ENCODE results near the gene INTS7.

The INTS7 gene

GRCh38 chr1:211985556-211986264 is 49.6 kb downstream of the INTS7 start:
- no peak overlapping the region for H4K12ac ChIP-seq (ENCODE audit: low read depth, low read length)
- H3K9ac ChIP-seq (ENCODE audit: low read length): no peak overlapping the region
- H2AK5ac ChIP-seq (ENCODE audit: low read length): no peak overlapping the region
- no peak overlapping the region for H3K18ac ChIP-seq (ENCODE audit: low read length)
- no peak overlapping the region for H2BK120ac ChIP-seq (ENCODE audit: insufficient read depth, low read length, poor library complexity)
- no peak overlapping the region for H3K4ac ChIP-seq (ENCODE audit: low read depth, low read length)
- no peak overlapping the region for H2AFZ ChIP-seq (ENCODE audit: insufficient read depth, low read length, poor library complexity)
- no peak for DNase-seq
- H4K8ac ChIP-seq (ENCODE audit: low read depth, low read length): no peak overlapping the region
- H3K4me2 ChIP-seq (ENCODE audit: low read length): no peak overlapping the region
- H3K14ac ChIP-seq (ENCODE audit: low read length): no peak overlapping the region
- H3K4me3 ChIP-seq (ENCODE audit: low read depth, low read length): no peak overlapping the region
- H3K4me1 ChIP-seq (ENCODE audit: control insufficient read depth in 1 of 2, insufficient read depth in 2 of 2, low read length in 2 of 2): no peaks in the 10 kb centered on the region
- no peaks in the 10 kb centered on the region for H3K79me2 ChIP-seq (ENCODE audit: control insufficient read depth, insufficient read depth, low read length, poor library complexity)
- no peak overlapping the region for H3K27ac ChIP-seq (ENCODE audit: low read depth, low read length)
- no peak overlapping the region for H2BK12ac ChIP-seq (ENCODE audit: low read length)
- H3K27me3 ChIP-seq (ENCODE audit: insufficient read depth, low read length): no peaks in the 10 kb centered on the region
- no peaks in the 10 kb centered on the region for H3K79me1 ChIP-seq (ENCODE audit: low read length)
- no peak overlapping the region for H3K23ac ChIP-seq (ENCODE audit: low read length)
- H2BK5ac ChIP-seq (ENCODE audit: low read depth, low read length, poor library complexity): no peak overlapping the region
- no peaks in the 10 kb centered on the region for H3K9me3 ChIP-seq (ENCODE audit: insufficient read depth, low read depth, low read length)
- no CpG with 5 or more reads among the region's 4 CpGs for WGBS (ENCODE audit: extremely low coverage, insufficient coverage, insufficient read length)
- peaks cover 0 to 2% of the 10 kb centered on the region in 2 experiments for H3K36me3 ChIP-seq (ENCODE audit: control insufficient read depth in 1 of 2, insufficient read depth in 2 of 2, low read length in 2 of 2)
- no peak overlapping the region for H4K91ac ChIP-seq (ENCODE audit: low read depth, low read length)

- Histone ChIP-seq H2BK5ac (ENCODE audit: low read depth, low read length, poor library complexity) (no peak overlapping the region), H3K4me2 (ENCODE audit: low read length) (no peak overlapping the region), H3K27ac (ENCODE audit: low read depth, low read length) (no peak overlapping the region), H2AK5ac (ENCODE audit: low read length) (no peak overlapping the region), H3K79me1 (ENCODE audit: low read length) (no peaks in the 10 kb centered on the region), H2BK12ac (ENCODE audit: low read length) (no peak overlapping the region), H3K4me1 (ENCODE audit: control insufficient read depth in 1 of 2, insufficient read depth in 2 of 2, low read length in 2 of 2) (no peaks in the 10 kb centered on the region), H2AFZ (ENCODE audit: insufficient read depth, low read length, poor library complexity) (no peak overlapping the region), H4K12ac (ENCODE audit: low read depth, low read length) (no peak overlapping the region), H3K18ac (ENCODE audit: low read length) (no peak overlapping the region), H3K23ac (ENCODE audit: low read length) (no peak overlapping the region), H3K36me3 (ENCODE audit: control insufficient read depth in 1 of 2, insufficient read depth in 2 of 2, low read length in 2 of 2) (peaks cover 2 to 4% of the 10 kb centered on the region in 2 experiments), H3K9me3 (ENCODE audit: insufficient read depth, low read depth, low read length) (no peaks in the 10 kb centered on the region), H3K9ac (ENCODE audit: low read length) (no peak overlapping the region), H4K91ac (ENCODE audit: low read depth, low read length) (no peak overlapping the region), H3K4ac (ENCODE audit: low read depth, low read length) (no peak overlapping the region), H3K4me3 (ENCODE audit: low read depth, low read length) (no peak overlapping the region), H3K14ac (ENCODE audit: low read length) (no peak overlapping the region), H4K8ac (ENCODE audit: low read depth, low read length) (no peak overlapping the region), H3K79me2 (ENCODE audit: control insufficient read depth, insufficient read depth, low read length, poor library complexity) (no peaks in the 10 kb centered on the region), H2BK120ac (ENCODE audit: insufficient read depth, low read length, poor library complexity) (no peak overlapping the region), H3K27me3 (ENCODE audit: insufficient read depth, low read length) (no peaks in the 10 kb centered on the region)
- DNase-seq: no peak
- WGBS (ENCODE audit: extremely low coverage, insufficient coverage, insufficient read length): no CpG with 5 or more reads among the region's 4 CpGs
These were observed 56.8 kb downstream of the INTS7 start for GRCh38 chr1:211978596-211978995.

GRCh38 chr1:211975152-211975941 is 60.0 kb downstream of the INTS7 start:
- no peak overlapping the region for H2AK5ac ChIP-seq (ENCODE audit: low read length)
- no peak overlapping the region for H3K14ac ChIP-seq (ENCODE audit: low read length)
- no peak overlapping the region for H3K23ac ChIP-seq (ENCODE audit: low read length)
- DNase-seq: peak in 1 of 2 donors; percentile 41
- no peak overlapping the region for H2BK5ac ChIP-seq (ENCODE audit: low read depth, low read length, poor library complexity)
- no peak overlapping the region for H4K12ac ChIP-seq (ENCODE audit: low read depth, low read length)
- no peak overlapping the region for H3K27ac ChIP-seq (ENCODE audit: low read depth, low read length)
- no peaks in the 10 kb centered on the region for H3K79me1 ChIP-seq (ENCODE audit: low read length)
- H3K4me1 ChIP-seq (ENCODE audit: control insufficient read depth in 1 of 2, insufficient read depth in 2 of 2, low read length in 2 of 2): no peaks in the 10 kb centered on the region
- no peaks in the 10 kb centered on the region for H3K79me2 ChIP-seq (ENCODE audit: control insufficient read depth, insufficient read depth, low read length, poor library complexity)
- WGBS (ENCODE audit: extremely low coverage, insufficient coverage, insufficient read length): no CpG with 5 or more reads among the region's 3 CpGs
- no peak overlapping the region for H3K9ac ChIP-seq (ENCODE audit: low read length)
- H2BK120ac ChIP-seq (ENCODE audit: insufficient read depth, low read length, poor library complexity): no peak overlapping the region
- no peak overlapping the region for H3K4ac ChIP-seq (ENCODE audit: low read depth, low read length)
- no peaks in the 10 kb centered on the region for H3K27me3 ChIP-seq (ENCODE audit: insufficient read depth, low read length)
- no peak overlapping the region for H4K8ac ChIP-seq (ENCODE audit: low read depth, low read length)
- no peaks in the 10 kb centered on the region for H3K9me3 ChIP-seq (ENCODE audit: insufficient read depth, low read depth, low read length)
- peaks cover 2 to 6% of the 10 kb centered on the region in 2 experiments for H3K36me3 ChIP-seq (ENCODE audit: control insufficient read depth in 1 of 2, insufficient read depth in 2 of 2, low read length in 2 of 2)
- no peak overlapping the region for H2AFZ ChIP-seq (ENCODE audit: insufficient read depth, low read length, poor library complexity)
- H3K4me3 ChIP-seq (ENCODE audit: low read depth, low read length): no peak overlapping the region
- H3K18ac ChIP-seq (ENCODE audit: low read length): no peak overlapping the region
- no peak overlapping the region for H4K91ac ChIP-seq (ENCODE audit: low read depth, low read length)
- no peak overlapping the region for H3K4me2 ChIP-seq (ENCODE audit: low read length)
- no peak overlapping the region for H2BK12ac ChIP-seq (ENCODE audit: low read length)

- Histone ChIP-seq H3K23ac (ENCODE audit: low read length) (no peak overlapping the region), H3K27ac (ENCODE audit: low read depth, low read length) (no peak overlapping the region), H4K91ac (ENCODE audit: low read depth, low read length) (no peak overlapping the region), H2AK5ac (ENCODE audit: low read length) (no peak overlapping the region), H3K4me3 (ENCODE audit: low read depth, low read length) (no peak overlapping the region), H3K4me2 (ENCODE audit: low read length) (no peak overlapping the region), H4K12ac (ENCODE audit: low read depth, low read length) (no peak overlapping the region), H3K18ac (ENCODE audit: low read length) (no peak overlapping the region), H3K9me3 (ENCODE audit: insufficient read depth, low read depth, low read length) (no peaks in the 10 kb centered on the region), H3K27me3 (ENCODE audit: insufficient read depth, low read length) (no peaks in the 10 kb centered on the region), H3K14ac (ENCODE audit: low read length) (no peak overlapping the region), H3K79me1 (ENCODE audit: low read length) (no peaks in the 10 kb centered on the region), H3K36me3 (ENCODE audit: control insufficient read depth in 1 of 2, insufficient read depth in 2 of 2, low read length in 2 of 2) (peaks cover 2 to 4% of the 10 kb centered on the region in 2 experiments), H2BK5ac (ENCODE audit: low read depth, low read length, poor library complexity) (no peak overlapping the region), H4K8ac (ENCODE audit: low read depth, low read length) (no peak overlapping the region), H3K4ac (ENCODE audit: low read depth, low read length) (no peak overlapping the region), H3K4me1 (ENCODE audit: control insufficient read depth in 1 of 2, insufficient read depth in 2 of 2, low read length in 2 of 2) (no peaks in the 10 kb centered on the region), H3K79me2 (ENCODE audit: control insufficient read depth, insufficient read depth, low read length, poor library complexity) (no peaks in the 10 kb centered on the region), H3K9ac (ENCODE audit: low read length) (no peak overlapping the region), H2AFZ (ENCODE audit: insufficient read depth, low read length, poor library complexity) (no peak overlapping the region), H2BK120ac (ENCODE audit: insufficient read depth, low read length, poor library complexity) (no peak overlapping the region), H2BK12ac (ENCODE audit: low read length) (no peak overlapping the region)
- no peak for DNase-seq
- WGBS (ENCODE audit: extremely low coverage, insufficient coverage, insufficient read length): no CpG with 5 or more reads among the region's 1 CpG
These were observed 61.8 kb downstream of the INTS7 start for GRCh38 chr1:211973541-211973940.

All from trophoblast cell (in vitro differentiated cells and primary cell).